ENCODE data around the gene ZSCAN5B.
"Not testable (repeated sequence)": the region's sequence is repeated elsewhere in the genome, so short reads cannot be mapped to it uniquely, and the experiment has no call there.

Gene ZSCAN5B

GRCh38 chr19:56175861-56176307 is 21.7 kb downstream of the ZSCAN5B start, which contains the start of gene GALP:
Gene GALP, plus strand, starts transcription at chr19:56176008. Its CDS starts 1,101 bp downstream, at chr19:56177109.
- not testable (repeated sequence) for DNase-seq (ENCODE audit: low read depth in 2 of 2)

GRCh38 chr19:56174550-56174949 is 23.0 kb downstream of the ZSCAN5B start:
- DNase-seq (ENCODE audit: low read depth in 2 of 2) = no peak

GRCh38 chr19:56174086-56174485 is 23.5 kb downstream of the ZSCAN5B start:
- DNase-seq (ENCODE audit: low read depth in 2 of 2) = no peak

GRCh38 chr19:56170261-56170660 is 27.3 kb downstream of the ZSCAN5B start:
- DNase-seq (ENCODE audit: low read depth in 2 of 2) = no peak

- DNase-seq (ENCODE audit: low read depth in 2 of 2) = no peak
Measured at GRCh38 chr19:56167064-56167578, 30.5 kb downstream of the ZSCAN5B start.

- DNase-seq (ENCODE audit: low read depth in 2 of 2) = no peak
Measured at GRCh38 chr19:56163097-56163496, 34.5 kb downstream of the ZSCAN5B start.

- peak in 1 of 2 donors; percentile 26 for DNase-seq (ENCODE audit: low read depth in 2 of 2)
Measured at GRCh38 chr19:56162258-56162657, 35.3 kb downstream of the ZSCAN5B start.

- no peak for DNase-seq (ENCODE audit: low read depth in 2 of 2)
Measured at GRCh38 chr19:56161534-56161933, 36.0 kb downstream of the ZSCAN5B start.

- no peak for DNase-seq (ENCODE audit: low read depth in 2 of 2)
Measured at GRCh38 chr19:56159622-56160271, 37.8 kb downstream of the ZSCAN5B start.

- no peak for DNase-seq (ENCODE audit: low read depth in 2 of 2)
Measured at GRCh38 chr19:56159009-56159559, 38.5 kb downstream of the ZSCAN5B start.

- DNase-seq (ENCODE audit: low read depth in 2 of 2) = no peak
Measured at GRCh38 chr19:56158170-56158757, 39.3 kb downstream of the ZSCAN5B start.

- no peak for DNase-seq (ENCODE audit: low read depth in 2 of 2)
Measured at GRCh38 chr19:56156768-56157167, 40.8 kb downstream of the ZSCAN5B start.

- DNase-seq (ENCODE audit: low read depth in 2 of 2) = no peak
Measured at GRCh38 chr19:56155124-56155687, 42.4 kb downstream of the ZSCAN5B start.

GRCh38 chr19:56153507-56153906 is 44.1 kb downstream of the ZSCAN5B start:
- no peak for DNase-seq (ENCODE audit: low read depth in 2 of 2)

GRCh38 chr19:56152644-56153043 is 44.9 kb downstream of the ZSCAN5B start:
- DNase-seq (ENCODE audit: low read depth in 2 of 2) = no peak

- no peak for DNase-seq (ENCODE audit: low read depth in 2 of 2)
Measured at GRCh38 chr19:56150358-56150757, 47.2 kb downstream of the ZSCAN5B start.

- no peak for DNase-seq (ENCODE audit: low read depth in 2 of 2)
Measured at GRCh38 chr19:56149656-56150038, 47.9 kb downstream of the ZSCAN5B start.

GRCh38 chr19:56148955-56149655 is 48.5 kb downstream of the ZSCAN5B start:
- DNase-seq (ENCODE audit: low read depth in 2 of 2) = not testable (repeated sequence)

GRCh38 chr19:56148096-56148495 is 49.5 kb downstream of the ZSCAN5B start:
- DNase-seq (ENCODE audit: low read depth in 2 of 2) = no peak

GRCh38 chr19:56147307-56147706 is 50.3 kb downstream of the ZSCAN5B start:
- no peak for DNase-seq (ENCODE audit: low read depth in 2 of 2)

- no peak for DNase-seq (ENCODE audit: low read depth in 2 of 2)
Measured at GRCh38 chr19:56146904-56147303, 50.7 kb downstream of the ZSCAN5B start.

GRCh38 chr19:56145698-56146097 is 51.9 kb downstream of the ZSCAN5B start:
- DNase-seq (ENCODE audit: low read depth in 2 of 2) = no peak
